ENCODE measurements around the gene ATG4A. TPM values are rescaled to one million over a fixed set of nuclear protein-coding genes. Genes with fewer than 3 reads are reported as not detected.

Gene ATG4A
- total and polyA plus RNA-seq, 2 donors (not counting 3 experiments of a cell fraction or from before 2014, with no cell fraction given) = 13.2 to 28.7 TPM

DNA sequence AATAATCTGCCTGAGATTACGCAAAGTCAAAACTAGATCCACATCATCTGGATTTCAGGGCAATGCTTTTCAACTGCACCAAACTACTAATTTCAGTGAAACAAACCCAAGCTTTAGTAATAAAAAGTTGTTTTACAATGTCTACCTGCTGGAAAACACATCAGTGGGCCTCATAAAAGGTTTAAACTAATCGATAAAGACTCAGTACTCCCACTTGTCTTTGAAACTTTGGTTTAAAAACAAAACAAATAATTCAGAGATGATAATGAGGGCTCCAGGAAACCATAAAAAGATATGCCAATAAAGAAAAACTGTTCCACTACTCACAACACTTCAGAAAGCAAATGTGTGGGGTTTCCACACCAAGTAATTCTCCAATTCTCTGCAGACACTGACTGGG lies 10.5 kb upstream of the ATG4A start:
- H3K27ac ChIP-seq (ENCODE audit: insufficient read depth, low read depth, low read length) = no peak overlapping the region
- FAIRE-seq = no peak
- H3K9me1 ChIP-seq (replicated peaks; ENCODE audit: control insufficient read depth, extremely low read depth, insufficient read depth, low read length) = no peaks in the 10 kb centered on the region
- dilution Hi-C loops (cut with MboI; ENCODE audit: extremely low pct_ligation_motif_present, low sequenced_read_pairs) = no loop called here
- DNase-seq (ENCODE audit: low read depth, low spot score) = no peak
- no peak overlapping the region for H2AFZ ChIP-seq (ENCODE audit: low read depth, low read length)
- H4K20me1 ChIP-seq (replicated peaks; ENCODE audit: control insufficient read depth, extremely low read depth, insufficient read depth, low read length) = no peaks in the 10 kb centered on the region
- intact Hi-C loops (cut with micrococcal nuclease) = no loop called here
- H3K27me3 ChIP-seq (ENCODE audit: control insufficient read depth in 2 of 2, insufficient read depth in 2 of 2, low read length in 2 of 2) = no peaks in the 10 kb centered on the region
- no peak overlapping the region for H3K4me3 ChIP-seq (replicated peaks in 1 of 3; ENCODE audit: insufficient read depth in 1 of 3, low read depth in 1 of 3, low read length in 3 of 3)
- H3K9ac ChIP-seq (replicated peaks; ENCODE audit: extremely low read depth, insufficient read depth, low read length) = no peak overlapping the region
- H3K79me2 ChIP-seq (ENCODE audit: control insufficient read depth, insufficient read depth, low read length) = no peaks in the 10 kb centered on the region
- TF ChIP-seq POLR2AphosphoS5 (IDR thresholded peaks at IDR 0.05; ENCODE audit: insufficient read depth, low read depth, low read length) = no peak
- TF ChIP-seq, protein P1, sequence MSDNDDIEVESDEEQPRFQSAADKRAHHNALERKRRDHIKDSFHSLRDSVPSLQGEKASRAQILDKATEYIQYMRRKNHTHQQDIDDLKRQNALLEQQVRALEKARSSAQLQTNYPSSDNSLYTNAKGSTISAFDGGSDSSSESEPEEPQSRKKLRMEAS (IDR thresholded peaks at IDR 0.05; ENCODE audit: insufficient read depth, insufficient read length) = no peak
- TF ChIP-seq EZH2 (IDR thresholded peaks at IDR 0.05; ENCODE audit: borderline replicate concordance, low read depth, low read length, severe bottlenecking) = no peak
- no peak for TF ChIP-seq FOS (IDR thresholded peaks at IDR 0.05; ENCODE audit: borderline replicate concordance, insufficient read depth, low read length)
- no peak for TF ChIP-seq GATA2 (IDR thresholded peaks at IDR 0.05; ENCODE audit: insufficient read depth, insufficient read length, low read depth, low read length)
- TF ChIP-seq MYC (IDR thresholded peaks at IDR 0.05; ENCODE audit: low read depth, low read length) = no peak
- TF ChIP-seq JUN (IDR thresholded peaks at IDR 0.05; ENCODE audit: borderline replicate concordance, insufficient read depth, insufficient read length, low read depth) = no peak
- TF ChIP-seq, protein P2, sequence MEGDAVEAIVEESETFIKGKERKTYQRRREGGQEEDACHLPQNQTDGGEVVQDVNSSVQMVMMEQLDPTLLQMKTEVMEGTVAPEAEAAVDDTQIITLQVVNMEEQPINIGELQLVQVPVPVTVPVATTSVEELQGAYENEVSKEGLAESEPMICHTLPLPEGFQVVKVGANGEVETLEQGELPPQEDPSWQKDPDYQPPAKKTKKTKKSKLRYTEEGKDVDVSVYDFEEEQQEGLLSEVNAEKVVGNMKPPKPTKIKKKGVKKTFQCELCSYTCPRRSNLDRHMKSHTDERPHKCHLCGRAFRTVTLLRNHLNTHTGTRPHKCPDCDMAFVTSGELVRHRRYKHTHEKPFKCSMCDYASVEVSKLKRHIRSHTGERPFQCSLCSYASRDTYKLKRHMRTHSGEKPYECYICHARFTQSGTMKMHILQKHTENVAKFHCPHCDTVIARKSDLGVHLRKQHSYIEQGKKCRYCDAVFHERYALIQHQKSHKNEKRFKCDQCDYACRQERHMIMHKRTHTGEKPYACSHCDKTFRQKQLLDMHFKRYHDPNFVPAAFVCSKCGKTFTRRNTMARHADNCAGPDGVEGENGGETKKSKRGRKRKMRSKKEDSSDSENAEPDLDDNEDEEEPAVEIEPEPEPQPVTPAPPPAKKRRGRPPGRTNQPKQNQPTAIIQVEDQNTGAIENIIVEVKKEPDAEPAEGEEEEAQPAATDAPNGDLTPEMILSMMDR (IDR thresholded peaks at IDR 0.05; ENCODE audit: extremely low read depth in 1 of 2, insufficient read depth in 1 of 2, low read depth in 1 of 2, low read length in 2 of 2) = no peak
- TF ChIP-seq POLR2A (IDR thresholded peaks at IDR 0.05; ENCODE audit: low read depth, low read length) = no peak
- H3K36me3 ChIP-seq (ENCODE audit: control insufficient read depth in 2 of 2, extremely low read depth in 1 of 2, insufficient read depth in 2 of 2, low read length in 2 of 2) = no peaks in the 10 kb centered on the region
- ChIA-PET POLR2A (no interaction called here), CTCF (no interaction called here)
- H3K9me3 ChIP-seq (replicated peaks; ENCODE audit: control insufficient read depth, insufficient read depth, low read length) = no peaks in the 10 kb centered on the region
- no TSS peak for BruUV-seq (replicated peaks)
- H3K4me2 ChIP-seq (ENCODE audit: insufficient read depth, low read length) = no peak overlapping the region
- H3K4me1 ChIP-seq (ENCODE audit: control insufficient read depth, extremely low read depth, insufficient read depth, low read length) = no peaks in the 10 kb centered on the region
